NCI-H1930 (cell line): ENCODE results near the gene SLAMF6.
"Not testable (repeated sequence)": the region's sequence is repeated elsewhere in the genome, so short reads cannot be mapped to it uniquely, and the experiment has no call there.

Experiments
- DNase-seq, 2 experiments: peaks; one replicate each; lab custom pipeline; 2025; lab: John Stamatoyannopoulos, UW

SLAMF6 gene

DNA sequence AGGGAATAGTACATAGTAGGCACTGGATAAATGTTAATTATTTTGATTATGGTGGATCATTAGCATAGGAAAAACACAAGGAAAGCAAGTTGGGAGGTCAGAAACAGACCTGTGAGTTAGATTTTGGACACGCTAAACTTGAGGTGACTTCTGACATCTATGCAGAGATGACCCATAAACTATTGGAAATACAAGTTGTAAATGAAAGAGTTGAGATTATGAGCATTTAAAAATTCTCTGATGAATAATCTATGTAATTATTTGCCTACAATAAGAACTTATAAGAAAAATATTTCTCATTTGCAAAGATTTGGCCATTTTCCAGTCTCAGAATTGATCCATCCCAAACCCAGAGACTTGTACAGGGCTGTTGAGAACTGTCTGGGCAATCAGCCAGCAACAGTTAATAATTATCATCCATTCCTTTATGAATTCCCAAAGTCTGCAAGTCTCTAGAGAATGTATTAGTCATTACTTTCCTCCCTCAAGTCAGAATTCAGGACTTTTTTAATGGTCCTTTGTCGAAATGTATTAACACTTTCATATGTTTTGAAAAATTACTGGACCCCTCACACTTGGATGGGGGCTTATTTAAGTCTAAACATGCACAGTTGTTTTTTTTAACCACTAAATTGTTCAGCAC lies 19.4 kb upstream of the SLAMF6 start:
- DNase-seq: no peak

DNA sequence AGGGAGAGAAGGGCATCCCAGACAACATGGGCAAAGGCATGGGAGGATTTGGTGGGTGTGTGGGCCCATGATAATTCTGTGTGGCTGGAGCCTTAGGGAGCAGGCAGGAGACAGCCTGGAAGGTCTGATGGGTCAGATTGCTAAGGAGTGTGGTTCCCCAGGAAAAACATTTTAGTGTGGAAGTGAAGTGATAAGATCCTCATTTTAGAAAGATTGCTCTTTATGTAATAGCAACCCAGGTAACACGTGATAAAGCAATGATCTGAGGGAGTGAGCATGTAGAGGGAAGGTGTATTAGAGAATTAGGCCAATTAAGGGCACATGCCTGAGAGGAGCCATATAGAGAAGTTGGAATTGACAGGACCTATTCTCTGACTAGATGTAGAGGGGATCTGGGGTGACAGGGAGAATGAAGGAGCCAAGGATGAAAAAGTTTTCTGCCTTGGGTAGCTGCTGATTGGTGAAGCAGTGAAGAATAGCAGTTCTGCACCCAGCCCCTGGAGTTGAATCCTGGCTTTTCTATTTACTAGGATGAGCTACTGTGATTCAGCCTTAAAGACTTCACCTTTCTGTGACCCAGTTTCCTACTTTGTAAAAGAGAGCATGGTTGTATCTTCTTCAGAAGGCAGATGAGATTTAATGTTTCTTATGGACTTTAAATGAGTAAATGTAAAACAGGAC lies 18.7 kb upstream of the SLAMF6 start:
- DNase-seq: no peak

DNA sequence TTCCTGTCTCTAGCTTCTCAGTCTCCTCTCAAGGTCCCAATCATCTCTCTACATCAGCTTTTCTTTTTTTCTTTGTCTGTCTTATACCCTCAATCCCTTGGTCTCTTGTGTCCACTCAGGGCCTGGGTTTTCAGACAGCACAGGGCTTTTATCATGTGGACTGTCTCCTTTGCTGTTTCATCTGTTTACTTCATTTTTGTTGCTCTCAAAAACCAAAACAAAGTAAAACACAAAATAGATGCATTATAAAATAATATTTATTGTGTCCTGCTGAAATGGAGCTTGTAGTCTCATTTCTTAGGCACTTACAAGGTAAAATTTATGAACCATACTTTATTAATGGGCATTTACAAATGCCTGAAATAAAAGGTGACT lies 17.8 kb upstream of the SLAMF6 start:
- DNase-seq: no peak

DNA sequence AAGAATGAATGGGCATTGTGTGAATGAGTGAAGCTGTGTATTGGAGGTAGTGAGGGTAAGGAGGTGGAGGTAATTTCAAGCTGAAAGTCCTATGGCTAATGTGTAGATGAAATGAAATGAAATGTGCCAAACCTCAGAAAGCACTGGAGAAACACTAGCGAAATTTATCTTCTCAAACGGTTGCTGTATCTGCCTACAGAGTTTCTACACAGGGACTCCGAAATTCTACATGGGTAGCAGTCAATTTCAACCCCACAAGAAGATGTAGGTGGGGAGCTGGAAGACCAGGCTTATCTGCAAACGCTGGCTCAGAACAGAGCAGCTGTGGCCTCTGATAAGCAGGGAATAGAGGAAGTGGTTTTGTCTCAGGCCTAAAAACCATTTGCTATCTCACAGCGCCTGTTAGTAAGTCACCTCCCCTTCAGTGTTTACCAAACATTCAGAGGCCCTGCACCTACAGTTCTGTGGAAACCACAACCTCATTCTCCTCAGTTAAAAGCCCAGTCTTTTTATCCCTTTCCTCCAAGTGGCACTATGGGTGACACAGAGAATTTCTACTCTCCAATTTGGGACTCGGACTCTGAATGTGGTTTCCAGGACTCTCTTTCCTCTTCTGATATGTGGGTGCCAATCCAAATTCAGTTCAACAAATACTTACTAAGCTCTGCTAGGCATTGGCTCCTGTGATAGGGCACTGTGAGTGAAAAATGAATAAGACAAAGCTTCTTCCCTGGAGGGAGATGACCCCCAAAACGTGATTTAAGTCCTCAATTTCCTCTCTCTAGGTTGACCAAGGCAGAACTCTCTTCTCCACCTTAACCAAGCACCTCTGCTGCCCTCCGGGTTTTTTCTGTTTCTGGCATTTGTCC lies 17.2 kb upstream of the SLAMF6 start:
- DNase-seq: no peak

DNA sequence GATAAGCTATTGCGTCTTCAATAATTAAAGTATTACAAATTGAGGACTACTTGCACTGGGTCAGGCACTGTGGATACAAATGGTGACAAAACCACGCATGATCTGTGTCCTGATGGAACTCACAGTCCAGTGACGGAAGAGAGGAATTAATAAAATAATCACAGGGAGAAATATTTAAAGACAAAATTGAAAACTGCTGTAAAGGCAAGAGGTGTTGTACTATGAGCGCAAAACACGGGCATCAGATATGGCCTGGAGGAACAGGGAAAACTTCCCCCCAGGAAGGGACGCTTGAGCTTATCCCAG lies 16.6 kb upstream of the SLAMF6 start:
- DNase-seq: no peak

DNA sequence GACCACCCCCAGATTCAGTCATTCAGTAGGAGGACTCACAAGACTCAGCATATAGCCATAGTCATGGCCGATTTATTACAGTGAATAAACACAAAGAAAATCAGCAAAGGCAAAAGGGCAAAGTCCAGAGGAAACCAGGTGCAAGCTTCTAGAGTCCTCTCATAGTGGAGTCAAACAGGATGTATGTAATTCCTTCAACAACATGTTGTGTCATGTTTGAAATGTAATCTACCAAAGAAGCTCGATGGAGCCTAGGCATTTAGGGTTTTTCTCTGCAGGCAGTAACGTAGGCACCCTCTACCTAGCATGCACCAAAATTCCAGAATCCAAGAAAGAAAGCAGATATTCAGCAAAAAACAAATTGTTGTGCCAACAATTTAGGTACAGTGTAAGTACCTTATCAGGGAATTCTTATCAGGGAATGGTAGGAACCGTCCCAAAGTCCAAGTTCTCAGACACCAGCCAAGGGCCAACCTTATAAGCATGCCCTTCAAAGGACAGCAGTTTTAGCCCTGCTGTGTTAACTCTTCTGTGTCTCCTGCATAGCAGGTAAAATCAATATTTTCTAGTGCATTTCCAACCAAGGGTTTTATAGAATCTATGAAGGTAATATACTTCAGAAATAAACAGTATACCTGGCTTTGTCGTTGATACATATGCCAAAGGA lies 16.1 kb upstream of the SLAMF6 start:
- no peak for DNase-seq

DNA sequence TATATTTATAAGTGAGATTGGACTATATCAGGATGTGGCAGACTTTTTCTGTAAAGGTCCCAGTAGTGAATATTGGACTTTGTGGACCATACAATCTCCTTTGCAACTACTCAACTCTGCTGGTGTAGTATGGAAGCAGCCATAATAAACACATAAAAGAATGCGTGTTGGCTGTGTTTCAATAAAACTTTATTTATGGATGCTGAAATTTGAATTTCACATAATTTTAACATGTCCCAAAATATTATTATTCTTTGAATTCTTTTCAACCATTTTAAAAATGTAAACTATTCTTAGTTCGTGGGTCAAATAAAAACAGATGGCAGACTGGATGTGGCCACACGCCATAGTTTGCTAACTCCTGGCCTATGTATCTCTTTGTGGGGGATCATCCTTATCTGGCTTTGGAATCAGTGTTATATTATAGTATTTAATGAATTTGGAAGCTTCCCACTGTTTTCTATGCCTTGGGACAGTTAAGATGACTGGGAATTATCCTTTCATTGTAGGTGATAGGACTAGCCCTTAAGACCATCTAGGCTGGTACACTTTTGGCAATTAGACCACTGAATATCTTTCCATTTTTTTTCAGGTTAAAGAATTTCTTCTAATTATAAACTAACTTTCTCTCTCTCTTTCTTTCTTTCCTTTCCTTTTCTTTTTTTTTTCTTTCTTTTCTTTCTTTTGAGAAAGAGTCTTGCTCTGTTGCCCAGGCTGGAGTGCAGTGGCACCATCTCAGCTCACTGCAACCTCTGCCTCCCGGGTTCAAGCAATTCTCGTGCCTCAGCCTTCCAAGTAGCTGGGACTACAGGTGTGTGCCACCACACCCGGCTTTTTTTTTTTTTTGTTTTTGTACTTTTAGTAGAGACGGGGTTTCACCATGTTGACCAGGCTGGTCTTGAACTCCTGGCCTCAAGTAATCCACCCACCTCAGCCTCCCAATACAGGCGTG lies 14.9 kb upstream of the SLAMF6 start:
- DNase-seq: no peak

DNA sequence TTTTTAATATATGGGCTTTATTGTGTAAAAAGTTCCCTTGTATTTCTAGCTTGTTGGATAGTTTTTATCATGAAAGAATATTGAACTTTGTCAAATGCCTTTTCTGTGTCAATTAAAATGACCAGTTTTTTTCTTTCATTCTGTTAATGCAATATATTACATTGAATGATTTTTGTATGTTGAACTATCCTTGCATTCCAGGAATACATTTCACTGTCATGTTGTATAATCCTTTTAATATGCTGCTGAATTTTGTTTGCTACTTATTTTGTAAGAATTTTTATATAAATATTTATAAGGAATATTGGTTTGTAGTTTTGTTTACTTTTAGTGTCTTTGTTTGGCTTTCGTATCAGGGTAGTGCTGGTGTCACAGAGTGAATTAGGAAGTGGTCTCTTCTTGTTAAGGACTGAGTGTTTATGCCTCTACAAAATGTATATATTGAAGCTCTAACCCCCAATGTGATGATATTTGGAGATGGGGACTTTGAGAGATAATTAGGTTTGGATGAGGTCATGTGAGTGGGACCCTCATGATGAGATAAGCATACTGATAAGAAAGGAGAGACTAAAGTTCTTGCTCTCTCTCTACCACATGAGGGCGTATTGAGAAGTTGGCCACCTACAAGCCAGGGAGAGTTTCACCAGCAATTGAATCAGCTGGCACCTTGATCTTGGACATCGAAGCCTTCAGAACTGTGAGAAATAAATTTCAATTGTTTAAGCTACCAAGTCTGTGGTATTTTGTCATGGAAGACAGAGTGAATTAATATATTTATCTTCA lies 12.0 kb upstream of the SLAMF6 start:
- DNase-seq: no peak

DNA sequence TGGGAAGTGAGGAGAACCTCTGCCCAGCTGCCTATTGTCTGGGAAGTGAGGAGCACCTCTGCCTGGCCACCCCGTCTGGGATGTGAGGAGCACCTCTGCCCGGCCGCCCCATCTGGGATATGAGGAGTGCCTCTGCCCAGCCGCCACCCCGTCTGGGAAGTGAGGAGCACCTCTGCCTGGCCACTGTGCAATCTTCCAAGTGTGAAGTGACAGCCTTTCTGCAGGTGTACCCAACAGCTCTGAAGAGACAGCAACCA lies 9.4 kb upstream of the SLAMF6 start:
- DNase-seq: not testable (repeated sequence)

DNA sequence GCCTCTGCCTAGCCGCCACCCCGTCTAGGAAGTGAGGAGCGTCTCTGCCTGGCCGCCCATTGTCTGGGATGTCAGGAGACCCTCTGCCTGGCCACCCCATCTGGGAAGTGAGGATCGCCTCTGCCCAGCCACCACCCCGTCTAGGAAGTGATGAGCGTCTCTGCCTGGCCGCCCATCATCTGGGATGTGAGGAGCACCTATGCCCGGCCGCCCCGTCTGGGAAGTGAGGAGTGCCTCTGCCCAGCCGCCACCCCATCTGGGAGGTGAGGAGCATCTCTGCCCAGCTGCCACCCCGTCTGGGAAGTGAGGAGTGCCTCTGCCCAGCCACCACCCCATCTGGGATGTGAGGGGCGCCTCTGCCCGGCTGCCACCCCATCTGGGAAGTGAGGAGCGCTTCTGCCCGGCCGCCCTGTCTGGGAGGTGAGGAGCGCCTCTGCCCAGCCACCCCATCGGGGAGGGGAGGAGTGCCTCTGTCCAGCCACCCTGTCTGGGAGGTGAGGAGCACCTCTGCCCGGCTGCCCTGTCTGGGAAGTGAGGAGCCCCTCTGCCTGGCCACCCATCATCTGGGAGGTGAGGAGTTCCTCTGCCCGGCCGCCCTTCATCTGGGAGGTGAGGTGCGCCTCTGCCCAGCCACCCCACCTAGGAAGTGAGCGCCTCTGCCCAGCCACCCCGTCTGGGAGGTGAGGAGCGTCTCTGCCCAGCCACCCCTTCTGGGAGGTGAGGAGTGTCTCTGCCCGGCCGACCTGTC lies 8.9 kb upstream of the SLAMF6 start:
- DNase-seq: not testable (repeated sequence)

DNA sequence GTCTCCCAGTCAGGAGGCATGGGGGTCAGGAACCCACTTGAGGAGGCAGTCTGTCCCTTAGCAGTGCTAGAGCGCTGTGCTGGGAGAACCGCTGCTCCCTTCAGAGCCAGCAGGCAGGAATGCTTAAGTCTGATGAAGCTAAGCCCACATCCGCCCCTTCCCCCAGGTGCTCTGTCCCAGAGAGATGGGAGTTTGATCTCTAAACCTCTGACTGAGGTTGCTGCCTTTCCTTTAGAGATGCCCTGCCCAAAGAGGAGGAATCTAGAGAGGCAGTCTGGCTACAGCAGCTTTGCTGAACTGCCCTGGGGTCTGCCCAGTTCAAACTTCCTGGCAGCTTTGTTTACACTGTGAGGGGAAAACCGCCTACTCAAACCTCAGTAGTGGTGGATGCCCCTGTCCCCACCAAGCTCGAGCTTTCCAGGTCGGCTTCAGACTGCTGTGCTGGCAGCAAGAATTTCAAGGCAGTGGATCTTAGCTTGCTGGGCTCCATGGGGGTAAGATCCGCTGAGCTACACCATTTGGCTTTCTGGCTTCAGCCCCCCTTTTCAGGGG lies 6.4 kb upstream of the SLAMF6 start:
- not testable (repeated sequence) for DNase-seq

DNA sequence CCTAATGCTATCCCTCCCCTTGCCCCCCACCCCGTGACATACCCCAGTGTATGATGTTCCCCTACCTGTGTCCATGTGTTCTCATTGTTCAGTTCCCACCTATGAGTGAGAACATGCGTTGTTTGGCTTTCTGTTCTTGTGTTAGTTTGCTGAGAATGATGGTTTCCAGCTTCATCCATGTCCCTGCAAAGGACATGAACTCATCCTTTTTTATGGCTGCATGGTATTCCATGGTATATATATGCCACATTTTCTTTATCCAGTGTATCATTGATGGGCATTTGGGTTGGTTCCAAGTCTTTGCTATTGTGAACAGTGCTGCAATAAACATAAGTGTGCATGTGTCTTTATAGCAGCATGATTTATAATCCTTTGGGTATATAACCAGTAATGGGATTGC lies 734 bp upstream of the SLAMF6 start:
- DNase-seq: not testable (repeated sequence)

DNA sequence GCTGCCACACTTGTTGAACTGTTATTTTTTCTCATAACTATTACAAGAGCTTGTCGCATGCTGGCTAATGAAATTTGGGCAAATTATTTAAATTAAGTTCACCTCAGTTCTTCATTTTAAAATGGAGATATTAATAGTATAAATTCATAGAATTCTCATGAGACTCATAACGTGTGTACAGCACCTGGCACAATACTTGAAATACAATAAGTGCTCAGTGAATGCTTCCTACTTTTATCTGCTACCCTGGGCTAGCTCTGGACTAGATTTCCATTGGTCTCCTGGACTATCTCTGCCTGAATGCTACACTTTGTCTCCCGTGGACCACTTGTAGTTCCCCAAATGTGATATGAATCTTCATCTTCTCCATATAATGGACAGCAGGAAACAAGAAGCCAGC lies 919 bp downstream of the SLAMF6 start:
- DNase-seq: no peak

DNA sequence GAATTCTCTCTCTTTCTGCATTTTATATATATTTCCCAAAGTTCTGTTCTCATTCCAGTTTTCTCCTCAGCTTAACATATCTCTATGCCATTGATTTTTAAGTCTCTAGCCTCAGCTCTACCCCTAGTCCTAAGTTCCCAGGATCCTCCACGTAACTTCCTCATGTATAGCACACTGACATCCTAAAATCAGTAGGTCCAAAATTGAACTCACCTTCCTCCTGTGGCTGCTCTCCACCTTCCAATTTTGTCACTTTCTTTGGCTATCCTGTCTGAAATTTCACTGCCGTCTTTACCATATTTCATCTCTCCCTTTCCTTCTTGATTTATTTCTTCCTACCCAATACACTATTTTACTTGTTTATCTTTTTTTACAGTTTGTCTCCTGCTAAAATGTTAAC lies 1.5 kb downstream of the SLAMF6 start:
- DNase-seq: no peak

DNA sequence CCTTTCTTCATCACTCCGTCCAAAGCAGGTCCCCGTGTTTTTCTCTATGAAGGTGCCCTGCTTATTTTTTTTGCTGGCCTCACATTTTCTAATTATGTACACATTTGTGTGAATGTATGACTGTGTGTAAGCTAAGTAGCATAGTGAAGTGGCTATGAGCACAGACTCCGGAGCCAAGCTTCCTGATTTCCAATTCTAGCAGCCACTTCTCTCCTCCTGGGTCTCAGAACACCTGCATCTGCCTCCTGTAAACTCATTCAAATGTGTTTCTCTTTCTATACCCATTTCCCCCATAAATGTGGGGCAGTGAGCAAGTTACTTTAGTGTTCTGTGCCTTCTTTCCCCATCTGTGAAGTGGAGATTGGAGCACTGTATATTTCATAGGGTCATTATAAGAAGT lies 2.1 kb downstream of the SLAMF6 start:
- DNase-seq: no peak

DNA sequence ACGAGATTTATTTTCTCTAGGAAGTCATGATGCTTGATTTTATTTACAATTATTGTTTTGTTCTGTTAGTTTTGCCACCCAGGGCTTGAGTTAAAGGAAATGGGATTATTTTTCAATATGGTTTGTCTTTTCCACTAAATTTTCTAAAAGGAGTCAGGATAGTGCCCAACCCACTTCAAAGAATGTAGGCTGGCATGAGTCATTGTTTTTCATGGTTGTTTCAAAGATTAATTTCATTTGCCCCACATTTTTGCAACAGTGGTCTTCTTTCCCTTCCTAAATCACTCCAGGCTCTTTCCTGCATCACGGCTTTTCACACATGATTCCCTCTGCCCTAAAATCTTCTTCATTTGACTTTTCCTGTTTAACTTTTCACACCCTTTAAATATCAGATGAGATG lies 2.5 kb downstream of the SLAMF6 start:
- no peak for DNase-seq

DNA sequence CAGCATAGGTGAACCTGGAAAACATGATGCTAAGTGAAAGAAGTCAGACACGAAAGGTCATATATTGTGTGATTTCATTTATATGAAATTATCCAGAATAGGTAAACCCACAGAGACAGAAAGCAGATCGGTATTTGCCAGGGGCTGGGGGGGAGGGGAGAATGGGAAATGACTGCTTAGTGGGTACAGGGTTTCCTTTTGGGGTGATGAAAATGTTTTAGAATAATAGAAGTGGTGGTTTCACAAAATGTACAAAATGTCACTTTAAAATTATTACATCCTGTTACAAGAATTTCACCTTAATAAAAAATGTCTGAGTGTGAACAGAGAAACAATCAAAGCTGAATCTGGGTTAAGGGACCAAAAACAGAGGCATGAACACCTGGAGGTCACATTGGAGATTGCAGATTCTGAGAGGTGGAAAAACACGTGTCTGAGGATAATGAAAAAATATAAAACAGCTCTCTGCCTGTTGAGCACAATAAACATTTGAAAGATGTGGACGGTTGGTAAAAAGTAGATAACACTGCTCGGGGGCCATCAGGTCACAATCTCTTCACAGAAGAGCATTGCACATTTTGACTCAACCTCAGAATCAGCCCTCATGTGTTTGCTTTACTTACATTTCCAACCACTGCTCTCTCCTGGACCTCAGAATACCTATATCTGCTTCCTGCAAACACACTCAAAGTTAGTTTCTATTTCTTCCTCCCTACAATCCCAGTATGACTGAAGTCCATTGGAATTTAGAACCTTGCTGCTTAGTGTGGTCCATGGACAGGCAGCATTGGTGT lies 3.2 kb downstream of the SLAMF6 start:
- DNase-seq: no peak

DNA sequence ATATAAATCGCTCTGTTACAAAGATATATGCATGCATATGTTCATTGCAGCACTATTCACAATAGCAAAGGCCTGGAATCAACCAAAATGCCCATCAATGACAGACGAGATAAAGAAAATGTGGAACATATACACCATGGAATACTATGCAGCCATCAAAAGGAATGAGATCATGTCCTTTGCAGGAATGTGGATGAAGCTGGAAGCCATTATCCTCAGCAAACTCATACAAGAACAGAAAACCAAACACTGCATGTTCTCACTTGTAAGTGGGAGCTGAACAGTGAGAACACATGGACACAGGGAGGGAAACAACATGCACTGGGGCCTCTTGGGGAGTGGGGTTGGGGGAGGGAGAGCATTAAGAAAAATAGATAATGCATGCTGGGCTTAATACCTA lies 5.5 kb downstream of the SLAMF6 start:
- DNase-seq: not testable (repeated sequence)

DNA sequence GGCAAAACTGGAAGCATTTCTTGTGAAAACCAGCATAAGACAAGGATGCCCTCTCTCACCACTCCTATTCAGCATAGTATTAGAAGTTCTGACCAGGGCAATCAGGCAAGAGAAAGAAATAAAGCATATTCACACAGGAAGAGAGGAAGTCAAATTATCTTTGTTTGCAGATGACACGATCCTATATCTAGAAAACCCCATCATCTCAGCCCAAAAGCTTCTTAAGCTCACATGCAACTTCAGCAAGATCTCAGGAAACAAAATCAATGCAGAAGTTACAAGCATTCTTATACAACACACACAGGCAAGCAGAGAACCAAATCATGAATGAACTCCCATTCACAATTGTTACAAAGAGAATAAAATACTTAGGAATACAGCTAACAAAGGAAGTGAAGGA lies 7.1 kb downstream of the SLAMF6 start:
- DNase-seq: not testable (repeated sequence)
